OCI-LY1 (cell line): ENCODE results near the gene ZNHIT1.

Experiments
- H2AFZ ChIP-seq: fragments of 200-600 bp; sonication (generic), shearing (Covaris generic); 2 replicates; pipeline ENCODE4 v1.6.0; 2014; ENCODE audit warnings: antibody characterized with exemption, mild to moderate bottlenecking, low read length
- H3F3A ChIP-seq: fragments of 200-600 bp; sonication (generic), shearing (Covaris generic); 2 replicates; pipeline ENCODE4 v1.6.0; 2014; ENCODE audit warnings: mild to moderate bottlenecking, antibody characterized with exemption, low read length, moderate library complexity; ENCODE audit not compliant: insufficient read depth
- H3K27ac ChIP-seq: fragments of 200-600 bp; sonication (generic); 2 replicates; pipeline ENCODE4 v1.5.1; 2014; ENCODE audit warnings: low read length, mixed run types, mild to moderate bottlenecking, low read depth; ENCODE audit not compliant: poor library complexity, severe bottlenecking
- H3K27me3 ChIP-seq: fragments of 200-600 bp; sonication (generic); 2 replicates; pipeline ENCODE4 v1.6.0; 2014; ENCODE audit warnings: antibody characterized with exemption, mild to moderate bottlenecking, low read length, moderate library complexity; ENCODE audit not compliant: insufficient read depth
- H3K36me3 ChIP-seq: fragments of 200-600 bp; sonication (generic); 2 replicates; pipeline ENCODE4 v1.6.1; 2014; ENCODE audit warnings: mild to moderate bottlenecking, antibody characterized with exemption, low read length, moderate library complexity, mixed read lengths; ENCODE audit not compliant: insufficient read depth
- H3K4me1 ChIP-seq: fragments of 200-600 bp; sonication (generic); 2 replicates; pipeline ENCODE4 v1.5.1; 2014; ENCODE audit warnings: mild to moderate bottlenecking, low read length, moderate library complexity; ENCODE audit not compliant: insufficient read depth, severe bottlenecking
- H3K4me2 ChIP-seq: fragments of 200-600 bp; sonication (generic), shearing (Covaris generic); 2 replicates; pipeline ENCODE4 v1.6.1; 2014; ENCODE audit warnings: low read length
- H3K4me3 ChIP-seq: fragments of 200-600 bp; sonication (generic); 2 replicates; pipeline ENCODE4 v1.5.1; 2014; ENCODE audit warnings: low read length, low read depth, mild to moderate bottlenecking, mixed read lengths; ENCODE audit not compliant: poor library complexity, severe bottlenecking
- H3K79me2 ChIP-seq: fragments of 200-600 bp; shearing (Covaris generic); 2 replicates; pipeline ENCODE4 v1.6.1; 2016; ENCODE audit warnings: mixed run types, low read length, mixed read lengths; ENCODE audit not compliant: insufficient read depth
- H3K9ac ChIP-seq: fragments of 200-600 bp; sonication (generic), shearing (Covaris generic); 2 replicates; pipeline ENCODE4 v1.6.1; 2014; ENCODE audit warnings: mild to moderate bottlenecking, low read length, mixed read lengths
- H3K9me2 ChIP-seq: fragments of 200-600 bp; sonication (generic), shearing (Covaris generic); 2 replicates; pipeline ENCODE4 v1.6.1; 2014; ENCODE audit warnings: low read depth, mild to moderate bottlenecking, low read length, mixed read lengths
- H3K9me3 ChIP-seq: fragments of 200-600 bp; shearing (Covaris generic); 2 replicates; pipeline ENCODE4 v1.6.1; 2014; ENCODE audit warnings: low read length, mixed read lengths
- H4K20me1 ChIP-seq: fragments of 200-600 bp; sonication (generic), shearing (Covaris generic); 2 replicates; pipeline ENCODE4 v1.6.0; 2016; ENCODE audit warnings: mild to moderate bottlenecking, low read length; ENCODE audit not compliant: insufficient read depth
- EZH2 ChIP-seq: fragments of 200-600 bp; sonication (generic), shearing (Covaris generic); IDR thresholded peaks from 2 replicates; pipeline ENCODE4 v1.8.0; 2017; ENCODE audit warnings: borderline replicate concordance, mixed run types, mild to moderate bottlenecking, antibody characterized with exemption, low read length, moderate library complexity, mixed read lengths
- TF ChIP-seq, protein P1 (sequence below): fragments of 200-600 bp; sonication (generic), shearing (Covaris generic); IDR thresholded peaks from 2 replicates; pipeline ENCODE4 v1.5.1; 2017; ENCODE audit warnings: mild to moderate bottlenecking, antibody characterized with exemption, low read length, moderate library complexity, mixed read lengths

ZNHIT1 gene

DNA sequence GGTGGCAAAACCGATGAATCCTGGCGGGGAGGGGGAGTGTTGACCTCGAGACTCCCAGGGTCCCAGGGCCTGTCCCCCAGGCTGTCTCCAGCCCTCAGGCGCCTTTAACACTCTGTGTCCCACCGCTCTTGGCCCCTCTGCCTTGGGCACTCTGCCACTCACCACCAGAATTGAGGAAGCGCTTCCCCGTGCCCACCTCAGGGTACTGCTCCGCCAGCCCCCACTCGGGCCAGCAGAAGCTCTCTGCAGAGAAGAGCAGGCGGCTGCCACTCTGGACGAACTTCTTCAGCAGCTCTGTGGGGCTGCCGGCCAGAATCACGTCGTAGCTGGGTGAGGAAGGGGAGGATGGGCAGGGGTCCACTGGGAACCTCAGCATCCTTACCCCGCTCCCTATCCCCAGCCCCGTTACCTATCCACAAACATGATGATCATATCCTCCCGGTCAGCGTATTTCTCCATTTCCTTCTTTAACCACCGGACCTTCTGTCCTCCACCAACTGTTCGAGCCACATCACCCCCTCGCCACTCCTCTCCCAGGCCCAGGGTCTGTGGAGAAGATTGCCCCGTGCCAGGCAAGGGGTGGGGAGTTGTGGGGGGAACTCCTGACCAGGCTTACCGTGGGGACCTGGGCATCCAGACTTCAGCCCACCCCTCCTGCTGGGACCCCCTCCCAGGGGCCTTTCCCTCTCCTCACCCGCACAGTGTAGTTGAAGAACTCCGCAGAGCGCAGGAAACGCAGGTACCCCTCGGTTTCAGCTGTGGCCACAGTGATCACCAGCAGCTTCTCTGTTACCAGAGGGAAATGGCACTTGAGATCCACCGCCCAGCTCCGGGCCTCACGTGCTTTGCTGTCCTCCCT is 1.7 kb upstream of the ZNHIT1 start:
- Histone ChIP-seq H3K9me2 (no peaks in the 10 kb centered on the region), H3K9ac (peak overlapping the region; percentile 82; the same call in 1 of the 2 replicates), H3K79me2 (no peaks in the 10 kb centered on the region; the same call in 1 of the 2 replicates), H3K4me3 (peak overlapping the region; percentile 85), H3K27ac (no peak overlapping the region), H3K36me3 (no peaks in the 10 kb centered on the region), H3K9me3 (no peaks in the 10 kb centered on the region), H4K20me1 (no peaks in the 10 kb centered on the region), H3K27me3 (no peaks in the 10 kb centered on the region), H2AFZ (no peak overlapping the region), H3K4me1 (peaks cover 31% of the 10 kb centered on the region), H3F3A (no peaks in the 10 kb centered on the region), H3K4me2 (peak overlapping the region; percentile 97)
- TF ChIP-seq EZH2, result no peak
- TF ChIP-seq, protein P1, sequence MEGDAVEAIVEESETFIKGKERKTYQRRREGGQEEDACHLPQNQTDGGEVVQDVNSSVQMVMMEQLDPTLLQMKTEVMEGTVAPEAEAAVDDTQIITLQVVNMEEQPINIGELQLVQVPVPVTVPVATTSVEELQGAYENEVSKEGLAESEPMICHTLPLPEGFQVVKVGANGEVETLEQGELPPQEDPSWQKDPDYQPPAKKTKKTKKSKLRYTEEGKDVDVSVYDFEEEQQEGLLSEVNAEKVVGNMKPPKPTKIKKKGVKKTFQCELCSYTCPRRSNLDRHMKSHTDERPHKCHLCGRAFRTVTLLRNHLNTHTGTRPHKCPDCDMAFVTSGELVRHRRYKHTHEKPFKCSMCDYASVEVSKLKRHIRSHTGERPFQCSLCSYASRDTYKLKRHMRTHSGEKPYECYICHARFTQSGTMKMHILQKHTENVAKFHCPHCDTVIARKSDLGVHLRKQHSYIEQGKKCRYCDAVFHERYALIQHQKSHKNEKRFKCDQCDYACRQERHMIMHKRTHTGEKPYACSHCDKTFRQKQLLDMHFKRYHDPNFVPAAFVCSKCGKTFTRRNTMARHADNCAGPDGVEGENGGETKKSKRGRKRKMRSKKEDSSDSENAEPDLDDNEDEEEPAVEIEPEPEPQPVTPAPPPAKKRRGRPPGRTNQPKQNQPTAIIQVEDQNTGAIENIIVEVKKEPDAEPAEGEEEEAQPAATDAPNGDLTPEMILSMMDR, result no peak

DNA sequence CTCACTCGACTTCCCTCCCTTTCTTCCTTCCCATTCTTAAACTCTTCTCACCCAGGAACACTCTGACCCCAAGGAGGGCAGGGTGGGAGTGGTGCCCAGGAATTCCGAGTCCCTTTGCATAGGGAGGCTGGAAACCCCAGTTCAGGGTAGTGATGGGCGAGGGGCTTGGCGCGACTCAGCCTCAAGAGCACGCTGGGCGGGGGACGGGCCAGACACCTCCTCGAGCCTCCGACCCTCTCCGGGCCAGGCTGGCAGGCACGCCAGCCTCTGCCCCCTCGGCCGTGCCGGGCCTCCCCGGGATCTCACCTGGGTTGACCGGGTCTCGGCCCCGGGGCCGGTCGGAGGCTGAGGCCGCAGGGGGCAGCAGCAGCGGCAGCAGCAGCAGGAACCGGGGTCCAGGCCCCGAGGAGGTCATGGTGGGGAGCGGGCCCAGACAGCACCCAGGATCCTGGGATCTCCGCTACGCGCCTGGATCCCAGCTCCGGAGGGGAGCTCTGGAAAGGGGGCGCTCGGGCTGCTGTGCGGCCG is 1.0 kb upstream of the ZNHIT1 start:
- Histone ChIP-seq H3K9me3 (no peaks in the 10 kb centered on the region), H3F3A (no peaks in the 10 kb centered on the region), H3K27ac (no peak overlapping the region), H3K4me2 (peak overlapping the region; percentile 97), H3K36me3 (no peaks in the 10 kb centered on the region), H3K9ac (peak overlapping the region; percentile 82), H2AFZ (no peak overlapping the region), H3K4me1 (peaks cover 31% of the 10 kb centered on the region), H3K4me3 (peak overlapping the region; percentile 85), H3K79me2 (no peaks in the 10 kb centered on the region; the same call in 1 of the 2 replicates), H4K20me1 (no peaks in the 10 kb centered on the region), H3K27me3 (no peaks in the 10 kb centered on the region), H3K9me2 (no peaks in the 10 kb centered on the region)
- no peak for TF ChIP-seq EZH2
- TF ChIP-seq, protein P1, result peak; percentile 24; the same call in 1 of the 2 replicates

DNA sequence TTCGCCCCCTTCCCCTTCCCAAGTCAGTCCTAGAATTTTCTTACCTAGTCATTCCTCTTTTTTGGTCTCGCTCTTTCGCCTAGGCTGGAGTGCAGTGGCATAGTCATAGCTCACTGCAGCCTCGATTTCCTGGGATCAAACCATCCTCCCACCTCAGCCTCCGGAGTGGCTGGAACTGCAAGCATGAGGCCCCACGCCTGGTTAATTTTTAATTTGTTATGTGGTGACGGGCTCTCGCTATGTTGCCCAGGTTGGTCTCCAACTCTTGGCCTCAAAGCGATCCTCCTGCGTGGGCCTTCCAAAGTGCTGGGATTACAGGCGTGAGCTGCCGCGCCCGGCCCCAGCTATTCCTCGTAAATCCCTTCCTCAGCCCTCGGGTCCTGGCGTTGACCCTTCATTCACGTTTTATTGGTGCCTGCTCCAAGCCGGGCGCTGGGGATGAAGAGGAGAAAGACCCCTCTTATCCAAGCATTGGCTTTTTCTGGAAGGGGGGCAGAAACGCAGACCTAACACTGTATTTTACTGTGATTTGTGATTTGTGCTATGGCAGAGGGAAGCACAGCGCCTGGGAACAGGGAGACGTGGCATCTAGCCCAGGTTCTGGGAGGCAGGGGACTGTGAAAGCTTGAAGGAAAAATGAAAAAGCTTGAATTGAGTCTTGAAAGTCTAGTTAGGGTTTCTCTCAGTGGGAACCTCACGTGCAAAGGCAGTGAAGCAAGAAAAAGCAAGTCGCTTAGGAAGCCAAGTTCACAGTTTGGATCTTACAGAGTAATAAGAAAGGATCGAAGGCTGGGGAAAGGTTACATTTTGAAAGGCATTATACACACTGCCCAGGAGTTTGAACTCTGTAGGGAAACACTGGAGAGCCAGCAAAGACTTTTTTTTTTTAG is 516 bp downstream of the ZNHIT1 start:
- H4K20me1 ChIP-seq, result no peaks in the 10 kb centered on the region
- H2AFZ ChIP-seq, result no peak overlapping the region
- no peaks in the 10 kb centered on the region for H3F3A ChIP-seq
- no peaks in the 10 kb centered on the region; the same call in 1 of the 2 replicates for H3K79me2 ChIP-seq
- TF ChIP-seq EZH2, result no peak
- TF ChIP-seq, protein P1, result no peak
- H3K9me2 ChIP-seq, result no peaks in the 10 kb centered on the region
- H3K4me1 ChIP-seq, result peaks cover 31% of the 10 kb centered on the region
- peak overlapping the region; percentile 85 for H3K4me3 ChIP-seq
- no peaks in the 10 kb centered on the region for H3K27me3 ChIP-seq
- H3K9ac ChIP-seq, result peak overlapping the region; percentile 77
- peaks cover 10% of the 10 kb centered on the region; the same call in 1 of the 2 replicates for H3K36me3 ChIP-seq
- no peak overlapping the region for H3K27ac ChIP-seq
- H3K9me3 ChIP-seq, result no peaks in the 10 kb centered on the region
- peak overlapping the region; percentile 97 for H3K4me2 ChIP-seq
